GM19351 (cell line): Measurements from ENCODE around the gene MYOF.
"Not testable (repeated sequence)": the region's sequence is repeated elsewhere in the genome, so short reads cannot be mapped to it uniquely, and the experiment has no call there.

ENCODE experiments used
- ATAC-seq: cut with Tn5 transposase; IDR thresholded peaks from one replicate; pipeline ENCODE4 v1.9.1; 2021; ENCODE audit warnings: mild to moderate bottlenecking, moderate library complexity; ENCODE audit not compliant: unreplicated experiment

Gene MYOF

GRCh38 chr10:93305122-93305521, 177.0 kb downstream of the MYOF start:
- ATAC-seq, result no peak

- ATAC-seq, result no peak
Observed at GRCh38 chr10:93300981-93301380, 181.2 kb downstream of the MYOF start.

DNA sequence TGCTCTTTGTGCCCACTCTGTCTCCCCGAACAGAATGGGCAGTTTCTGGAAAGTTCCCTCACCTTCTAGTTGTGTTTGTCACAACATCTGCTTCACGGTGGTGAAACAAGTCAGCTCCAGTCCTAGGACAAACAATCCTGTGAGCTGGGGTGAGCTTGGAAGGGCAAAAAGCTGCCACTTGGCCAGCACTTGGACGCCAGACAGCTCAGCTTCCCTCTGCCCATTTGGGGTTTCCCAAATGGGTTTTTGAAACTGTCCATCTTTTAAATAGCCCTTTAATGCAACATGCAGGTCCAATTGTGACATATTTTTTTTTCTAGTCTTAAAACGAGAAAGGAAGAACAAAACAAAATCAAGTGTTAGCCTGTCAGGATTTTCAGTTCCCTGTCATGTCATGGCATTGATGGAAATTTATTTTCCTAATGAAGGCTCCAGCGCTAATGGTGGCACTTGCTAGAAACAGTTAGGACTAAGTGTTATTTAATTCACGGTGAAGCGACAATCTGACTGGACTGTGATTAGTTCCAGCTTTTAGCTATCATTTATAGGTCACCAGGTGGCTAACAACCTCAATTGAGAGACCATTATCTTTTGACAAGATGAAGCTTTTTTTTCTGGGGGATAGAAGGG, 181.7 kb downstream of the MYOF start:
- ATAC-seq, result no peak

DNA sequence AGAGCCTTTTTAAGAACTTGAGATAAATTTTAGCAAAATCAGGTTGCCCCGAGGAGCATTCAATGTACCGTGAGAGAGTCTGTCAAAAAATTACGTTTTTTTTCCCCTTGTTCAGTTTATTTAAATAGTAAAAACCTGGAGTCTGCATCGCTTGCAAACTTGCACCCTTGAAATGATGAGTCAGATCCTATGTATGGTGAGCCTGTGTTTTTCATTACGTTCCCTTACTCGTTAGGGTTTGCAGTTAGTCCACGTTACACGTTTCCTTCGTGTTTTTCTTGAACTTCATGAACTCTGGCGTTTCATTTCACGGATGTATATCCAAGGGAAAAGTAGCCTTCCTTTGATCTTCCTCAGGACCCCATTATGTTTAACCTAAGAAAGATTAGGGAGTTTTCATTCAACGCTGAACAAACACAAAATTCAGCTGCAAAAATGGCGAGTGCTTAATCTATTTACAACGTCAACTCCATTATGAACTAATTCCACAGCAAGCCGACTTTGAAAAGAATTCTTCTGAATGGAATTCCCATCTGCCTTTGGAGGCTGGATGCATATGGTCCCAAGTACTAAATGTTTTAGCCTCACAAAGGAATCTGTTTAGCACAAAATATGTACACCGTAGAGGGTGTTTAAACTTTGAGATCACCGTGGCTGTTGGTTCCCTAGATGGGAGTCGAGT, 182.4 kb downstream of the MYOF start:
- ATAC-seq, result no peak

- no peak for ATAC-seq
Observed at GRCh38 chr10:93299195-93299594, 182.9 kb downstream of the MYOF start.

- ATAC-seq, result no peak
Observed at GRCh38 chr10:93296151-93296550, 186.0 kb downstream of the MYOF start.

GRCh38 chr10:93293999-93294398, 188.1 kb downstream of the MYOF start:
- no peak for ATAC-seq

GRCh38 chr10:93290661-93291354, 191.3 kb downstream of the MYOF start:
- no peak for ATAC-seq

- ATAC-seq, result no peak
Observed at GRCh38 chr10:93288679-93289634, 193.2 kb downstream of the MYOF start.

- ATAC-seq, result no peak
Observed at GRCh38 chr10:93287775-93288174, 194.4 kb downstream of the MYOF start.

DNA sequence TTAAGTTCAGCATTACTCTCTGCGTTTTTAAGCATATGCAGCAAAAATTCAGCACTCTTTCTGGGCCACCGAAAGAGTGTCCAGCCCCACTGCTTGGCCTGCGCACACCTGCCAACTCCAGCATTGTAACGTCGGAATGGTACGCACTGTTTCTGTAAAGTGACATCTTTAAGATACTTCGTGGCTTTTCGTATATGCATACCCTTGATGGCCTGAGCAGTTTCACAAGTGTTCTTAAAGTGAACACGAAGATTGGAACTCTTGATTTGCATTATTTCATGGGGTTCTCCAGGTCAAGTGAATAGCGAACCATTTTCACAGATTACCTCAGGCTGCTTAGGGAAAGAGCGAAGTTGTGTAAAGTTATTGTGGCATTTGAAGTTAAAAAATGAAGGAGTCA, 197.9 kb downstream of the MYOF start:
- not testable (repeated sequence) for ATAC-seq

DNA sequence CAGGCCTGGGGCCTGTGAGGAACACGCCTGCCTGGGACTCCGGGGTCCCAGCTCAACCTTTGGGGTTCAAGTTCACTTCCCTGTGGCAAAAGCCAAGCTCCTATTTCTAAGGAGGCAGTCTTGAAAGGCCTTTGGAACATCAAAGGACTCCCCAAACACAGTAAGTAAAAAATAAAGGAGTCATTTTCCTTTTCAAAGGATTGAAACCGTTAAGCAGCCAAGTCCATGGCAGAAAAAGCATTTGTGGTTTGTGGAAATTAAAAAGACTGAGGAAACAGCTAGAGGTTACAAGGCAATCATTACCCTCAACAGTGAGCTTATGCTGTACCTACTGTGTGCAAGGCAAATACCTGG, 200.8 kb downstream of the MYOF start:
- no peak for ATAC-seq

DNA sequence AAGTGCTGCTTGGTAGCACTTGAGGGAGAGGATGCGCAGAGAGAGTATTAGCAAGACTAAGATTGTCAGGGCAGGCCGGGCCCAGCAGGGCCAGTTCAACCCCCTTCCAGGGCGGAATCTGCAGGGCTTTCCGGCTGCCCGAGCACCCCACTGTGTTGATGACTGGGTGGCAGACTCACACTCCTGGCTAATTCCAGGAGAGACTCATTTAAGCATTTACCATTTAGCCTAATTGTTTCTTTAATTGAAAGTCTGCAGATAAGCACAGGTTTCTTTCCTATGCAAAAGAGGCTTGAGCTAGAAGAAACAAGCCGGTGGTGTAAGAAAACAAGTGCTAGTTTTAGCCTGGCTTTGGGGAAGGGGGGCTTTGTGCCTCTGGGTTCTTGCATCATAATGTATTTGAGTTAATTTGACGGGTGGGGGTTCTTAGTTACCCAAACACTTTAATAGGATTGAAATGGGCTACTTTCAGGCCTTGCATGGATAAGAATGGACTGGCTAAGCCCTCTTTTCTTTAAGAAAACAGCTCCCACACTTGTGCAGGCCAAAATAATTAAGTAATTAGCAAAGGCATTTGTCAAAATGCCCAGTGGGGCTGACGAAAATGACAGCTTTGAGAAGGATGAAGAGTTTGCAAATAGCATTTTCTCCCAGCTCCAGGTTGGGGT, 201.3 kb downstream of the MYOF start:
- no peak for ATAC-seq

GRCh38 chr10:93280121-93280698, 201.9 kb downstream of the MYOF start:
- ATAC-seq, result no peak

GRCh38 chr10:93277360-93277759, 204.8 kb downstream of the MYOF start:
- no peak for ATAC-seq

- ATAC-seq, result no peak
Observed at GRCh38 chr10:93274419-93274818, 207.7 kb downstream of the MYOF start.

DNA sequence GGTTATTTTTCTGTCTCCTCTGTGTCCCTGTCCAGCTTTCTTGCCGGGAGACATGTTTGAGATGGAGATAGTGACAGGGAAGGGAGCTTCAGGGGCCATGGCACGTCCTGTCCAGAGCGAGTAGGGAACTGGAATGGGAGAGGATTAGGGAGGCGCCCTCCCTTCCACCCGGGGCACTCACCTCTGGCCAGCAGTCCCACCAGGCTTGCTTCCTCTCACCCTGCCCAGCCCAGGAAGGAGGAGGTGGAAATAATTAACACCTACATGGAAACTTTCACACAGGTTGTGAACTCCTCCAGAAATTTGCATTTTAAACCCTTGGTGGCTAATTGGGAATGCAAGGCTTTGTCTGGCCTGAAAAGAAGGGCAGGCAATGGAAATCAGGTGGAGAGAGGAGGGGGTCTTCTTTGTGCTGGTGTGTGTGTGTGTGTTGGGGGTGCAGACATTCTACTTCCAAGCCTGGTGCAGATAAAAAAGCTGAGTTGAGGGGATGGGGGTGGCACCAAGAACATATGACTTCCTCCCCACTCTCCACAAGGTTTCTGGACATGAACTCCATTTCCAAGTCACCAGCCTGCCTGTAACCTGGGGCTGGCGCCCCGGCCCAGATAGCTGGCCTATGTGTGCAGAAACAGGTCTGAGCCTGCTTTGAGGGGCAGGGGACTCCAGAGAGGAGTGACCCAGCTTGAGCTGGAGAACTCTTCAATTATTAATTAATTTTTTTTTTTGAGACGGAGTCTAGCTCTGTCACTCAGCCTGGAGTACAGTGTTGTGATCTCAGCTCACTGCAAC, 209.1 kb downstream of the MYOF start:
- ATAC-seq, result no peak

DNA sequence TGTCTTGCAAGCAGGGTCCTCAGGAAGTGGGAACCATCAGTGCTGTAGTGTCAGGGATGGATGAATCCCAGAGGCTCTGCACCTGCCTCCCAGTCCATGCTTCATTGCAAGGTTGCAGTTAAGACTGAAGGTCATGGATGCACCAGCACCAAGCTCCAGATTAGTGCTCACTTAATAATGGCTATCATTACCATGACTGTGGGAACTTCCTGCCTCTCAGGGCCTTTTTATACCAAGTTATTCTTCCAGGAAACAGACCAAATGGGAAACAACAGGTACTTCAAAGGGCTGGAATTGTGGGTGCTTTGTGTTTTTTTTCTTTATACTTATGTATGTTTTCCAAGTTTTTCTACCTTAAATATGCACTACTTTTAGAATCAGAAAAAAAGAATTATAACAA, 210.8 kb downstream of the MYOF start:
- ATAC-seq, result no peak

DNA sequence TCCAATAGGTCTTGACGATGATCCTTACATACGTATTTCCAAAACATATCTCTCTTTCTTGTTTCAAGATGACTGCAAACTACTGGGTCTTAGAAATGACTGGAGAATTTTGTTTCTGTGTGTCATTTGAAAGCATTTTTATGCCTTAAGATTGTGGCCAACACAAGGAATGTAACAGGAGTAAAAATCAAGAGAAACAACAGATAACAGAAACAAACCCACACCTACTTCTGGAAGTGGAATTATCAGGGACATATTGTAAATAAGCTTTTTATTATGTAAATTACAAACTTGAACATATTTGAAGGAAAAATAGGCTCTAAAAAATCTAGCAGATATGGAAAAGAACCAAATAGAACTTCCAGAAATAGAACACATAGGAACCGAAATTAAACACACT, 212.9 kb downstream of the MYOF start:
- no peak for ATAC-seq

GRCh38 chr10:93268021-93268420, 214.1 kb downstream of the MYOF start:
- no peak for ATAC-seq
